HL-60 (cell line): ENCODE measurements around the gene TRAM2.

Experiments used
- DNase-seq, 2 experiments: peaks; one replicate each; pipeline ENCODE4 v3.0.0-alpha.2; 2010 to 2020; ENCODE audit warnings: low read depth in 1 of 2, low spot score in 1 of 2
- H3K27ac ChIP-seq: fragments of 250-450 bp; sonication (Bioruptor Pico); replicated peaks from 2 replicates; pipeline ENCODE4 v1.5.1; 2020; ENCODE audit warnings: mild to moderate bottlenecking, moderate library complexity
- H3K27me3 ChIP-seq: fragments of 250-450 bp; sonication (Bioruptor Pico); 2 replicates; pipeline ENCODE4 v1.5.1; 2021; ENCODE audit warnings: mild to moderate bottlenecking, moderate library complexity; ENCODE audit not compliant: insufficient read depth, poor library complexity, severe bottlenecking
- H3K4me3 ChIP-seq: replicated peaks from 2 replicates; pipeline ENCODE4 v1.5.1; 2011; ENCODE audit warnings: mild to moderate bottlenecking, control low read depth, low read length; ENCODE audit not compliant: insufficient read depth
- GABPA ChIP-seq: IDR thresholded peaks from 2 replicates; pipeline ENCODE4 v1.6.1; 2012; ENCODE audit warnings: low read depth
- POLR2AphosphoS5 ChIP-seq: IDR thresholded peaks from 2 replicates; pipeline ENCODE4 v1.6.1; 2012; ENCODE audit warnings: low read depth
- SPI1 ChIP-seq: IDR thresholded peaks from 2 replicates; pipeline ENCODE4 v1.6.1; 2012; ENCODE audit warnings: low read depth, mild to moderate bottlenecking, borderline replicate concordance
- long read RNA-seq: library from polyadenylated mRNA; unstranded; transcript quantifications from one replicate; pipeline ENCODE4 v2.0.0, GENCODE V29; 2020
- TF ChIP-seq, protein P1 (sequence below): IDR thresholded peaks from one replicate; pipeline ENCODE4 v1.5.1; 2011; ENCODE audit warnings: low read length, control low read depth, inconsistent platforms; ENCODE audit not compliant: insufficient read depth
- TF ChIP-seq, protein P2 (sequence below): IDR thresholded peaks from 2 replicates; pipeline ENCODE4 v1.6.1; 2012; ENCODE audit warnings: low read depth; ENCODE audit not compliant: insufficient replicate concordance

The TRAM2 gene, protein sequence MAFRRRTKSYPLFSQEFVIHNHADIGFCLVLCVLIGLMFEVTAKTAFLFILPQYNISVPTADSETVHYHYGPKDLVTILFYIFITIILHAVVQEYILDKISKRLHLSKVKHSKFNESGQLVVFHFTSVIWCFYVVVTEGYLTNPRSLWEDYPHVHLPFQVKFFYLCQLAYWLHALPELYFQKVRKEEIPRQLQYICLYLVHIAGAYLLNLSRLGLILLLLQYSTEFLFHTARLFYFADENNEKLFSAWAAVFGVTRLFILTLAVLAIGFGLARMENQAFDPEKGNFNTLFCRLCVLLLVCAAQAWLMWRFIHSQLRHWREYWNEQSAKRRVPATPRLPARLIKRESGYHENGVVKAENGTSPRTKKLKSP
- long read RNA-seq, full-length matches to known transcripts: 9 of 21 reads
- long read RNA-seq, partial matches to known transcripts: 0 of 21 reads
- long read RNA-seq, other reads (novel, unspliced or antisense): 12 of 21 reads

DNA sequence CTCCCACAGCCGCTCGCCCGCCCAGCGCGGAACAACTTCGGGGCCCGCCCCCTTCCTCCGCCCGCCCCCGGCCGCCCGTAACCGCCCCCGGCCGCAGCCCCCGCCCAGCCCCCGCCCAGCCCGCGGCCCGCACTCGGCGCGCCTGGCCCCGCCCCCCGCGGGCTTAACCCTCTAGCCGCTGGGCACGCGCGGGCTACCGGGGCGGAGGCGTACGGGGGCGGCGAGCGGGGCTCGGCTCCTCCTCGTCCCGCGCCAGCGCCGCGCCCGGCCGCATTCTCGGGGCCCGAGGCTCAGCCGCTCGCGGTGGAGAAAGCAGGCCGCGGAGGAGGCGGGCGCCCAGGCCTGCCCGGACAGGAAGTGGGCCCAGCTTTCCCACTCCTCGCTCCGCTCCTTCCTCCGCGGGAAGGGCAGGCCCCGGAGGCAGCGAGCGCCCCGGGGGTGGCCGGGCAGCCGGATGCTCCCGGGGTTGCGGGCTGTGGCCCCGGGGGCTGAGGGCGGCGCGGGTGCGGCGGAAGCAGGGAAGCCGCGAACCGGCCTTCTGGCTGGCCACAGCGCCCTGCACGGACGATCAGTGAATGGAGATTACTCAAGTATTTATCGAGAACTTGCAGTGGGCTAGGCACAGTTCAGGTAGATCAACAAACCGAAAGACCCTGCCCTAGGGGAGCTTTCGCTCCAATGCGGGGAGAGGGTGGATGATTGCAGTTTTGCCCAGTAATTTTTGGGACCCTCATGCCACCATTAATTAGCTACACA lies at the start of gene TRAM2:
Gene TRAM2, minus strand, starts transcription at position 39 of the 756 bp plus-strand sequence. CDS start 145 bp downstream, outside the sequence.
- H3K27ac ChIP-seq: peak within 1 kb of the TSS; percentile 68
- H3K27me3 ChIP-seq: no peaks in the 10 kb centered on the region
- TF ChIP-seq SPI1: no peak
- TF ChIP-seq GABPA: 0 out of 2 replicates have a peak, but pooled peaks have one; percentile 13
- peak; percentile 43 to 72 for DNase-seq
- H3K4me3 ChIP-seq: peak within 1 kb of the TSS; percentile 67

DNA sequence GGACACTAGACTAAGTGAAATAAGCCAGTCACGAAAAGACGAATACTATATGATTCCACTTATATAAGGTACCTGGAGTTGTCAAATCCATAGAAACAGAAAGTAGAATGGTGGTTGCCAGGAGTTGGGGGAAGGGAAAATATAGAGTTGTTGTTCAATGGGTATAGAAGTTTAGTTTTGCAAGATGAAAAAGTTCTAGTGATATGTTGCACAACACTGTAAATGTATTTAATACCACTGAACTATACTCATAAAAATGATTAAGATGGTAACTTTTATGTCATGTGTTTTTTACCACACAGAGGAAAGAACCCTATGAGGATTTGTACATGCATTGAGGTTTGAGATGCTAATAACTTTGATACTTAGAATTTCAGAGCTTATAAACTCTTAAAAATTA lies 46.0 kb upstream of the TRAM2 start:
- Histone ChIP-seq H3K4me3 (no peak overlapping the region), H3K27ac (no peak overlapping the region), H3K27me3 (no peaks in the 10 kb centered on the region)
- TF ChIP-seq, protein P1, sequence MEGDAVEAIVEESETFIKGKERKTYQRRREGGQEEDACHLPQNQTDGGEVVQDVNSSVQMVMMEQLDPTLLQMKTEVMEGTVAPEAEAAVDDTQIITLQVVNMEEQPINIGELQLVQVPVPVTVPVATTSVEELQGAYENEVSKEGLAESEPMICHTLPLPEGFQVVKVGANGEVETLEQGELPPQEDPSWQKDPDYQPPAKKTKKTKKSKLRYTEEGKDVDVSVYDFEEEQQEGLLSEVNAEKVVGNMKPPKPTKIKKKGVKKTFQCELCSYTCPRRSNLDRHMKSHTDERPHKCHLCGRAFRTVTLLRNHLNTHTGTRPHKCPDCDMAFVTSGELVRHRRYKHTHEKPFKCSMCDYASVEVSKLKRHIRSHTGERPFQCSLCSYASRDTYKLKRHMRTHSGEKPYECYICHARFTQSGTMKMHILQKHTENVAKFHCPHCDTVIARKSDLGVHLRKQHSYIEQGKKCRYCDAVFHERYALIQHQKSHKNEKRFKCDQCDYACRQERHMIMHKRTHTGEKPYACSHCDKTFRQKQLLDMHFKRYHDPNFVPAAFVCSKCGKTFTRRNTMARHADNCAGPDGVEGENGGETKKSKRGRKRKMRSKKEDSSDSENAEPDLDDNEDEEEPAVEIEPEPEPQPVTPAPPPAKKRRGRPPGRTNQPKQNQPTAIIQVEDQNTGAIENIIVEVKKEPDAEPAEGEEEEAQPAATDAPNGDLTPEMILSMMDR: no peak
- TF ChIP-seq POLR2AphosphoS5 (no peak), SPI1 (no peak), GABPA (no peak)
- TF ChIP-seq, protein P2, sequence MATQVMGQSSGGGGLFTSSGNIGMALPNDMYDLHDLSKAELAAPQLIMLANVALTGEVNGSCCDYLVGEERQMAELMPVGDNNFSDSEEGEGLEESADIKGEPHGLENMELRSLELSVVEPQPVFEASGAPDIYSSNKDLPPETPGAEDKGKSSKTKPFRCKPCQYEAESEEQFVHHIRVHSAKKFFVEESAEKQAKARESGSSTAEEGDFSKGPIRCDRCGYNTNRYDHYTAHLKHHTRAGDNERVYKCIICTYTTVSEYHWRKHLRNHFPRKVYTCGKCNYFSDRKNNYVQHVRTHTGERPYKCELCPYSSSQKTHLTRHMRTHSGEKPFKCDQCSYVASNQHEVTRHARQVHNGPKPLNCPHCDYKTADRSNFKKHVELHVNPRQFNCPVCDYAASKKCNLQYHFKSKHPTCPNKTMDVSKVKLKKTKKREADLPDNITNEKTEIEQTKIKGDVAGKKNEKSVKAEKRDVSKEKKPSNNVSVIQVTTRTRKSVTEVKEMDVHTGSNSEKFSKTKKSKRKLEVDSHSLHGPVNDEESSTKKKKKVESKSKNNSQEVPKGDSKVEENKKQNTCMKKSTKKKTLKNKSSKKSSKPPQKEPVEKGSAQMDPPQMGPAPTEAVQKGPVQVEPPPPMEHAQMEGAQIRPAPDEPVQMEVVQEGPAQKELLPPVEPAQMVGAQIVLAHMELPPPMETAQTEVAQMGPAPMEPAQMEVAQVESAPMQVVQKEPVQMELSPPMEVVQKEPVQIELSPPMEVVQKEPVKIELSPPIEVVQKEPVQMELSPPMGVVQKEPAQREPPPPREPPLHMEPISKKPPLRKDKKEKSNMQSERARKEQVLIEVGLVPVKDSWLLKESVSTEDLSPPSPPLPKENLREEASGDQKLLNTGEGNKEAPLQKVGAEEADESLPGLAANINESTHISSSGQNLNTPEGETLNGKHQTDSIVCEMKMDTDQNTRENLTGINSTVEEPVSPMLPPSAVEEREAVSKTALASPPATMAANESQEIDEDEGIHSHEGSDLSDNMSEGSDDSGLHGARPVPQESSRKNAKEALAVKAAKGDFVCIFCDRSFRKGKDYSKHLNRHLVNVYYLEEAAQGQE: no peak
- no peak for DNase-seq

DNA sequence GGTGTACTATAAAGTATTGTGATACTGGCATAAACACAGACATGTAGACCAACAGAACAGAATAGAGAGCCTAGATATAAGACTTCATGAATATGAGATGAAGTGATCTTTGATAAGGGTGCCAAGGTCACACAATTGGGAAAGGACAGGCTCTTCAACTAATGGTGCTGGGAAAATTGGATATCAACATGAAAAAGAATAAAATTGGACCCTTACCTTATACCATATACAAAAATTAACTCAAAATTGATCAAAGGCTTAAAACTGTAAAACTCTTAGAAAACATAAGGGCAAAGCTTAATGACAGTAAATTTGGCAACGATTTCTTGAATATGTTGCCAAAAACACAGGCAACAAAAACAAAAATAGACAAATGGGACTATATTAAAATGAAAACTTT lies 44.8 kb upstream of the TRAM2 start:
- DNase-seq: no peak
- Histone ChIP-seq H3K27ac (no peak overlapping the region), H3K27me3 (no peaks in the 10 kb centered on the region), H3K4me3 (no peak overlapping the region)
- TF ChIP-seq, protein P2: no peak
- no peak for TF ChIP-seq POLR2AphosphoS5
- no peak for TF ChIP-seq SPI1
- TF ChIP-seq, protein P1: no peak
- no peak for TF ChIP-seq GABPA

DNA sequence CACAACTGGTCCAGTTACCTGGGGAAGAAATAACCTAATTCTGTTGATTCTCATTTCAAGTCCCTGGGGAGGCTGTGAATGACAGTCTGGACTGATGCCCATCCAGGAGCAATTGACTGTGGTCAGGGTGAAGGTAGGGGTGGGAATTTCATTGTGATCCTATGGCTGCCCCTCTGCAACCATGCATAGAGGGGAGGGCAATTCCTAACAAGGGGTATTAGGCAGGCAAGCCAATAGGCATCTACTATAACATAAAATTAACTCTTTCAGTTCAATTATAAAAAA lies 44.0 kb upstream of the TRAM2 start:
- no peak for TF ChIP-seq POLR2AphosphoS5
- TF ChIP-seq GABPA: no peak
- TF ChIP-seq, protein P1: no peak
- TF ChIP-seq, protein P2: no peak
- TF ChIP-seq SPI1: no peak
- Histone ChIP-seq H3K27me3 (no peaks in the 10 kb centered on the region), H3K4me3 (no peak overlapping the region), H3K27ac (no peak overlapping the region)
- DNase-seq: no peak
